T-helper 22 cell (primary cell): ENCODE data around the gene POLR3C.
A peak's percentile ranks its signal among the peaks of the same experiment; 100 is the strongest.
"Not testable (repeated sequence)": the region's sequence is repeated elsewhere in the genome, so short reads cannot be mapped to it uniquely, and the experiment has no call there.

Source experiments
- DNase-seq: peaks from one replicate; pipeline ENCODE4 v3.0.0-alpha.2; 2020; ENCODE audit warnings: low read depth

The POLR3C gene

DNA sequence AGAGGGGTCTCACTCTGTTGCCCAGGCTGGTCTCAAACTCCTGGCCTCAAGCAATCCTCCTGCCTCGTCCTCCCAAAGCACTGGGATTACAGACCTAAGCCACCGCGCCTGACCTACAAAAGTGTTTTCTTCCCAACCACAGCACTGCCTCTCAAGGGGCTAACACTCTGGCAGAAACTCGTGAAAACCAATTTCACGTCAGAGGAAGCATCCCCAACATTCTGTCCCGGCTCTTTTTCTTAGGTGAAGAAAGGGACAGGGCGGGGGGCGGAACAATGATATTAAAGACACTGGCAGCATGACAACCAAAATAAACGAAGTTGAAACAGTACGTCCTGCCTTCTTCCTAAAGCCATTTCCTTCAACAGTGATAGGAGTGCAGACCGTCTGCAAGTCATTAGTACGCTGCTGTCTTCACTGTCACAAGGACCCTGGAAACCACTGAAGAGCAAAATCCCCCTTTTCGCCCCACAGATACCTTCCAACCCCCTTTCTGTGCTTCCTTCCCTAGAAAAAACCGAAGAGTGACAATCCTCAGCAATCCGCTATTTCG, 1.1 kb upstream of the POLR3C start:
- DNase-seq = not testable (repeated sequence)

DNA sequence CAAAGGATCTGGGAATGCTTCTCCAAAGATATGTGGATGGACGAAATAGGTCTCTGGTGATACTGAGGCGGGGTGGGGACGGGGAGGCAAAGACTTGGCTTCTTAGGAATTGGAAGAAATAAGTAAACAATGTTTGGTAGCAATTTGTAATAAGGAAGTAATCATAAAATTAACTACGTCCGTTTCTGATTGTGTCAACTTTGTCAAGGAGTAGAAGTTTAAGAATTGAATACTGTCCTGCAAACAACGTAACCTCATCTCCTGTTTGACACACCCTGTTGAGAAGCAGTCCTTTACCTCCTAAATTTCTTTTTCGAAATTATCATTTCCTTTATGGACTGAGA, 471 bp downstream of the POLR3C start:
- no peak for DNase-seq

DNA sequence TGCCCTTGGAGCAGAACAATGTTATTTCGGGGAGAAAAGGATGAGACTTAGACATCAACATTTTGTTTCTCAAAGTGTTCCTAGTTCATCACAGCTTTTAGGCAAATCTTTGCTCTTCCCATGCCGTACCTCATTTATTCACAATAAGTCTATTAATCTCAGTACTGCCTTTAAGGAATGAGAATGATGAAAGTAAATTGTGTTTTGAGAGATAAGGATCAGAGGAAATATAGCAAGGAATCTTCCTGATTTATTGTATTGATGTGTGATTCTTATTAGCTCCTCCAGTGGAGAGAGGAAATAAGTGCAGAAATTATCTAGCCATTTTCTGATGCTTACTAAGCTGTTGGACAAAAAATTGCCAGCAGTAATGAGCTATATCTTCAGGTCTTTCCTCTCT, 2.0 kb downstream of the POLR3C start:
- DNase-seq = no peak

DNA sequence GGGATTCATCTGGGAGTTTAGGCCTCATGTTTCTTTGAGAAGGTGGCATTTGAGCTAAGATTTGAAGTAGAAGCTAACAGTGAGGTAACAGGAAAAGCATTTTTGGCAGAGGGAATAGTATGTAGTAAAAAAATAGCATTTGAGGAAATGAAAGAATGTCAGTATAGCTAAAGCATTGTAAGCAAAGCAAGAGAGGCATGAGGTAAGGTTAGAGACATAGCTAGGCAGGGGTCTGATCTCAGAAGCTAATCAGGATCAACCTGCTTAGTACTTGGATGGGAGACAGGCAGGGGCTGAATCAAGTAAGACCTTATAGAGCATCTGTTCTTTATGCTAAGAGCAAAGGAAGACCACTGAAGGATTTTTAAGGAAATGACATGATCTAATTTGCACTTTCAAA, 4.0 kb downstream of the POLR3C start:
- no peak for DNase-seq

DNA sequence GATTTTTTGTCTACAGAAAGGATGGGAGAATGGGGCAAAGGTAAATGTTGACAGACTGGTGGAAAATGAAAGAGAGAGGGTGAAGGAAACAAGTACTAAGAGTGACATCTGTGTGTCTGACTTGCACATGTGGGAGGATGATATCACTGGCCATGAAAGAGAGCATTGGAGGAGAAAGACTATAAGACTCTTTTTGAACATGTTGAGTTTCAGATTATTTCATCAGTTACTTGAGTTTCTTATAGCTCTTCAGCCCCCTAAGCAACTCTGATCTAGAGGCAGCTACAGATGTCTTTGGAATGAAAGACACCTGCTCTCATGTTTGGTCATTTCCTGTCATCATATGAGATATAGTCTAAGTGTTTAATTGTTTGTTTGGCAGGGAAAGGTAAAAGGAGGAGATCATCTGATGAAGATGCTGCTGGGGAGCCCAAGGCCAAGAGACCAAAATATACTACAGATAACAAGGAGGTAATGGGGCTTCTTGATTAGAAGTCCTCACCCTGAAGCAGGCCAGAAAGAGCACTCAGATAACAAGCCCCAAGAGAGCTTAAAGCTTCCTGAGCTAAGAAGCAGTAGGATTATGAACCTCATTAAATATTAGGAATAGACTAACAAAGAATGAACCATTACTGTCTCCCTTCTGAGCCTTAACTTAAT, 4.5 kb downstream of the POLR3C start:
- DNase-seq = no peak

DNA sequence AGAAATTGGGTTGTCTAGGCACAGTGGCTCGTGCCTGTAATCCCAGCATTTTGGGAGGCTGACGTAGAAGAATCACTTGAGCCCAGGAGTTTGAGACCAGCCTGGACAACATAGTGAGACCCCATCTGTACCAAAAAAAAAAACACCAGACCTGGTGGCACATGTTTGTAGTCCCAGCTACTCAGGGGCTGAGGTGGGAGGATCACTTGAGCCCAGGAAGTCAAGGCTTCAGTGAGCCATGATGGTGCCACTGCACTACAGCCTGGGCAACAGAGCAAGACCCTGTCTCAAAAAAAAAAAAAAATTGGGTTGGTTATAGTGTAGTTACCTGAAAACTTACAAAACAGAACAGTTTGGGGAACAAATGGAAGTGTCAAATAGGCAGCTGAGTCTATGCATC, 6.8 kb downstream of the POLR3C start:
- DNase-seq = not testable (repeated sequence)

DNA sequence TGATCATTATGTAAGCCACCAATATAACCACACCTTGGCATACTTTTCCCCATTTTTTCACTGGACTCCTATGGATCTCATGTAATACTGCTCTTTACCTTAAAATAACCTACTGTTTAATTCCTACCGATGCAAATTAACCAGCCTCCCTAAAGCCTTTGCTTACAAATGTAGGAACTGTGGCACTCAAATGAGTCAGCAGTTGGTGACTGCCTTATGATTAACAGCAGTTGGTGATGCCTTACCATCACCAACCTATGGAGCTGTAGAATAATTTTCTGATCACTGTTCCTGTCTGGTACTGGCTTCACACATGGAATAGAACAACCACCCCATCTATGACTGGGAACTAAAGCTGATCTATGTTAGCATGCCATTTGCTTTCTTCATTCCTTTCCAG, 13.7 kb downstream of the POLR3C start:
- DNase-seq = no peak

DNA sequence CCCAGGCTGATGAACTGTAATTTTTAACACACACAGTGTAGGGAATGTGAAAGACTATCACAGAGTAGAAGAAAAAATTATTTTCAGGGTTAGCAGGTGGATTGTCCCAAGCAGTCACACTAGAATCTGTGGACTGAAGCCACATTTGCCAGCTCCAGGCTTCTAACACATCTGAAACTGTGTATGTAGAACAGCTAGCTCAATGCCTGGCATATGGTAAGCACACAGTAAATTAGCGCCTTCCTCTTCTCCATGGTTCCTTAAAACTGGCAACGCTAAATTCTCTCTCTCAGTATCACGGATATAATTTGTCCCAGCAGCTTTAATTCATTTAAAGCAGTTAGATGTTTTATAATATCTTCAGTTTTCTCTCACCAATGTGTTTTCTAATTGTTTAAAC, 19.0 kb downstream of the POLR3C start:
- DNase-seq = no peak

DNA sequence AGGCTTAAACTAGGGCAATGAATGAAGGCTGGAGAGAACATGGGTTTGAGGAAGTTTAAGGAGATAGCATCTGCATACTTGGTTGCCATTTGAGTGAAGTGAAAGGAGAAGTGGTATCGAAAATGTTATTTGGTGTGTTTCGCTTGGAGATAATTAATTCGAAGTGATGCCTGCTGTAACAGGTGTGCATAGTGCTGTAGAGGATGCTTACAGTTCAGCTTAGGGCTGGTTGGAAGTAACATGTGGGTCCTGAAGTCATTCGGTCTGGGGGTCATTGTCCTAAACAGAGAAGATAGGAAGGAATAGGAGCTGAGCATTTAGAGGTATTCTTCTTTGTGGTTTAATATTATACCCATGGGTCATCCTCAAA, 21.1 kb downstream of the POLR3C start:
- no peak for DNase-seq

DNA sequence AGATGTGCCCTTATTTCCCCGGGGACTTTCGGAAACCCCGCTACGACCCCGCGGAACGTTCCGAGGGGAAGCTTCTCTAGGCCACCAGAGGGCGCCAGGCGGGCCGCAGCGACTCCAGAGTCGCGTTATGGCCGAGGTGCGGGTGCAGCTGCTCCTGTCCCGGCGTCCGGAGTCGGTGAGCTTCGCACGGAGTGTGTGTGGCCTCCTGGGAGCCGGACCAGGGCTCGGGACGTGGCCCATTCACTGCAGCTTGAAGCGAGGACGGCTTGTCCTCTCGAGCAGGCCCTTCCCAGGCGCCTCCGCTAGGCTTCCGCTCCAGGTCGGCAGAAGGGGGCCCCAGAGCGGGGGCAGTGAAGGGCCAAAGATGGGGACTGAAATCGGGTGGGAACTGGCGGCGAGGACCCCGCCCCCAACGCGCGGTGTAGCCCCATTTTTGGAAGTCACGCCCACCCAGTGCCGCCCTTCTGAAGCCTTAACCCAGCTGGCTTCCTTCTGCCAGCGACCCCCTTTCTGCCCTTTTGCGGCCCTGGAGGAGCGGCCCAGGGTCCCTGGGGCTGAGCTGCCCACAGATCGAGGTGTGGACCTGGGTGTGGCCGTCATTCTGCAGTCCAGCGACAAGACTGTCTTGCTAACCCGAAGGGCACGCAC, 21.6 kb downstream of the POLR3C start, which contains the start of gene NUDT17:
TSS of gene NUDT17 (plus strand) at position 117 of the 648 bp plus-strand sequence. CDS start at position 128, 11 bp downstream.
- peak; percentile 53 for DNase-seq

DNA sequence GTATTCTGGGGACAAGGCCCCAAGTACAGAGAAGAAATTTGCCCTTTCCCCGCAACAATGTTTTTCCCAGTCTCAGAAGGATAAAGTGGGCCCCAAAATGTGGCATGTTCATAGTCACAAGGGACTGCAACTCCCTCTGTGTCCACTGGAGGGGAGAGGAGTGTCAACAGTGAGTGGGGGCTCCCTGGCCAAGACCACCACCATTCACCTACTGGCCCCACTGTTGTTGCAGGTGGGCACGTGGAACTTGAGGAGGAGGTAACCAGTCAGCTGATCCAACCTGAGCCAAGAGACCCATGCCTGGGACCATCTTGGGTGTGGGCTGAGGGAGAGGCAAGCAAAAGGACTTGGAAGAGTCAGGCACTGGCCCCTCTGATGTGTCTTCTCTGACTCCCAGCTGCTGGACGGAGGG, 22.2 kb downstream of the POLR3C start:
- DNase-seq = no peak

DNA sequence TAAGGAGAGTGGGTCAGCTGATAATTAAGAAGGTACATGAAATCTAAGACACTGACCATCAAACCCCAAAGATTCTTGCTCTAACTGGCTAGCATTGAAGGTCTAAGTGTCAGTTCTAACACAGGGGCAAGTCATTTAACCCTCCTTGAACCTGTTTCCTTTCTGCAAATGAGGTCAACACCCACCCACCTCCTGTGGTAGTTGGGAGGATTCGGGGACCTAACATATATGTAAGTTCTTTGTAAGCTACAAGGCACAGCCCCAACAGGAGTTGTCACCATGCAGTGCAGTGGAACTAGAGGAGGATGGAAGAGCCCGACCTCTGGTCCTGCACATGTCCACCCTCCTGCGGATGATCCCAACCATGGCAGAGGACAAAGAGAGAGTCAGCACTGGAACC, 23.8 kb downstream of the POLR3C start:
- no peak for DNase-seq

DNA sequence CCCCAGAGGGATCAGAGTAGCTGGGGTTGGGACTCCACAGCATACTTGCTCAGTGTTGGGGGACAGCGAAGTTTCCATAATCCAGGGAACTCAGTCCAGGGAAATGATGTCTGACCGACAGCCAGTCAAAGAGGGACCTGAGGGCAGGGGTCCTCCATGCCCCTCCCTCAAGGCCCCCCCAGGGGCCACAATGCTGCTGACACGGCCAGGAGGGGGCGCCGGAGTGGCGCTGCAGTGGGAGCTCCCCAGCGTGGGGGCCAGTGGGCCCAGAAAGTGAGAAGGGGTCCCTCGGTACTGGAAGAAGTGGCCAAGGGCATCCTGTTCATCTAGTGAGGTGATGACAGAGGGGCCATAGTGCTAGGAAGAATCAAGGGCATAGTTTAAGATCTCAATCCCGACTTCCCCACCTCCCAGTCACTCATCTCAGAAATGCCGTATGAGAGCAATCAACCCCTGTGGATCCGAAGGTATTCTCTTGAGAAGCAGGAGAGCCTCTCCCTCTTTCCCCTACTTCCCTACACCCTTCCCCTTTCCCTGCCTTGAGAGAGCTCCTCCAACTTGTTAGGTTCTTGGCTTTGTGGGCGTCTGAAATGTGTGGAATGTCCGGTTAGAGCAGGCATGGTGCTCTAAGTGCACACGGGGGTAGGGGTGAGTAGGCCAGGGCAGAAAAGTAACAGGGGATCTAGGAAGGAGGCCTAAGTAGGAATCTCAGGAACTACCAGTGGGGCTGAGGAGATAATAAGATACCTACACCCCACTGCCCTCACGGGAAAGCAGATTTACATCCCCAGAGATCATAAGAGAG, 25.6 kb downstream of the POLR3C start:
- no peak for DNase-seq

DNA sequence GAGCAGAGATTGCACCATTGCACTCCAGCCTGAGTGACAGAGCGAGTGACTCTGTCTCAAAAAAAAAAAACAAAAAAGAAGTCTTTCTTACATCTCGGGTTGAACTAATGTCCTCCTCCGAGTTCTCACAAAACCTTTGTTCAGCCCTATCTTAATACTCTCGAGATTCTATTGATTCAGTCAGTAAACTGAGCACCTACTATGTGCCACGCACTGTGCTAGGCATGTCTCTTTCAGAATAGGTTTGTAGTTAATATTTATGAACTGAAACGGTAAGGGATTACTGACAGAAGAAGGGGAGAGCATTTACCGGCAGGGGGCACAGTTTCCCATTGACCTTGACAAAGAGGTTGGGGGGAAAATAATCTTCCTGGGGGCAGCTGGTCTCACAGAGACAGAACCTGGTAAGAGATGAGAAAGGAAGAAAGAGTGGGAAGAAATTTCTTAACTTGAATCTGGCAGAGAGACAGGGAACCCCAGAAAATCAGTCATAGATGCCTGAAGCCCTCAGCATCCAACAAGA, 31.5 kb downstream of the POLR3C start:
- DNase-seq = no peak

DNA sequence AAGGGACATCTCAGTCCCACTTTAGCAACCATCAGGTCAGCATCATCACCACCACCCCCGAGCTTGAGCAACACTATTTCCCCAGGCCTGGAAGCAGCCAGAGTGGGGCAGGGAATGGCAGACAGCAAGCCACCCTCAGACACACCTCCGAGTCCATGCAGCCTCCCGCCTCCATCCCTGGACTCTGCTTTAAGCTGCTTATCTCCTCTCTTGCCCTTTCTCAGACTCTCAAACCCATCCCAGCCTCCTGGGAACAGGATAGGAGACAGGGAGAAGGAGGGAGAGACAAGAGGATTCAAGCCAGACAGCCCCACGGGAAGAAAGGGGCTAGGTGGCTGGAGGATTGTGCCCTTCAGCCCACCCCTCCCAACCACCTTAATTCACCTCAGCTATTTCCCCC, 33.2 kb downstream of the POLR3C start:
- no peak for DNase-seq

DNA sequence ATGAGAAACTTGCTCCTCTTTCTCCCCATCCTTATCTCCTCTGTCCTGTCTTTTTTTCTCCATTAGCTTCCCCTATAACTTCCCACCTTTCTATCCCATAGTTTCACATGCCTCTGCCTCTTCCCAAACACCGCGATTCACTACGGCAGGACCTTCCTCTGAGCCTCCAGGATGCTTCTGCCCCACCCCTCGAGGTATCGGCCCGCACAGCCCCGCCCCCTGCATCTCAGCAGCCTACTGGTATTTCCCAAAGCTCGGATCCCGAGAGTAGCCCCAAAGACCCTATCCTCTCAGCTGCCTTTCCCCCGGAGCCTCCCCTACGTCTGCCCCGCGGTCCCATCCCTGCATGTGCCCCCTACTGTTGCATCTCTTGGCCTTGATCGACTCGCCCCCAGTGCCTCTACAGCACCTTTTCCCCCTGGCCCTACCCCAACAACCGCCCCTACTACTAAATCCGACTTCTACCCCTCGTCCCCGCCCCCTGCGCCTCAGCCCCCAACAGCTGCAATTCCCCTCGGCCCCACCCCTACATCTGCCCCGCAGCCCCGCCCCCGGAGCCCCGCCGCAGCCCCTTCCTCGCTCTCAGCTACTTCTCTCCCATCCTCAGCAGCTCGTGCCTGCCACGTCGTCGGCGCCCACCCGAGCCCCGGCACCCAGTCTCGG, 34.4 kb downstream of the POLR3C start:
- peak; percentile 67 for DNase-seq

DNA sequence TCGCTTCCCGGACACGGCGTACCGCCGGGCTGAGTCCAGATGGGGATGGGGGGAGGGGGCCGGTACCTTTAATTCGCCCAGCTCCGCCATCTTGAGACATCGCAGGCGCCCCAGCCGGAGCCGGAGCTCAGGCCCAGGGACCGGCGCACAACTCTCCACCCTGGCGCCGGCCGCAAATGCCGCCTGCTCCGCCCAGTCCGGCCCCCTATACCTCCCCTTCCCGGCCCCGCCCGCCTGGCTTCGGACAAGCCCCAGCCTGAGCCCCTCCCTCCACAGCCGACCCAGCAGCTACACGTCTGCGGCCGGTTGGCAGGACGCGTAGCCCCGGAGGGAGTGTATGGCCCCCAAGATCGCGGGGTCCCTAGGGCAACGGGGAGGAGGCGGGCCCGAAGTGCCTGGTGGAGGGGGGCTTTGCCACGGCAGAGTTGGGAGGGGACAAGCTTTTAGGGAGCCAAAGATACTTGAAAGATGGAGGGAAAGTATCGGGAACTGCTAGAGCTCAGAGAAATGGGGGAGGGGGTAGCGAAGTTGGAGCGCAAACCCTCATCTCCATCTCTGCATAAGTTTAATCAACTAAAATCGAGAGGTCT, 35.0 kb downstream of the POLR3C start, which contains the start of gene PIAS3:
TSS of gene PIAS3 (minus strand) at position 181 of the 590 bp plus-strand sequence. CDS start at position 90, 91 bp downstream.
- peak; percentile 77 for DNase-seq

DNA sequence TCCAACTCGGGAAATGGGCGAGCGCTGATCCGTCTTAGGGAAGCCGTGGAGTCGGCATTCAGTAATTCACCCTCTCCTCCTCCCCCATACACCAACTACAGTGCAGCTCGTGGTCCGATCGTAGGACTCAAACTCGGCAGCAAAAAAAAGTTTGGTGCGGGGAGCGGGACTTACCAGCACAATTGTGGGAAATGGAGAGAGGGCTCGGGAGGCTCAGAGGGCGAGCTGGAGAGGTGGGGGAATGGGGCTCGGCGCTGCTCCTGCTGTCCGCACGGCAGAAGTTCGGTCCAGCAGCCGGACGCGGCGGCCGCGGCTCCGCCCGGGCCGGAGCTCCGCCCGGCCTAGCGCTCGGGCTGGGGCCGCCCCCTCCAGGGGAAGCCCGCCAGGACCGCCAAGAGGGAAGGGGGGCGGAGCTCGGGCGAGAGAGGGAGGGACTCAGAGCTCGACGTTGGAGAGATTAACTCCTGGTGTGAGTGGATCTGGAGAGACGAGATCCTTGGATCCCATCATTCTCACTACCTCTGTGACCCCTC, 35.6 kb downstream of the POLR3C start:
- DNase-seq = peak; percentile 68

DNA sequence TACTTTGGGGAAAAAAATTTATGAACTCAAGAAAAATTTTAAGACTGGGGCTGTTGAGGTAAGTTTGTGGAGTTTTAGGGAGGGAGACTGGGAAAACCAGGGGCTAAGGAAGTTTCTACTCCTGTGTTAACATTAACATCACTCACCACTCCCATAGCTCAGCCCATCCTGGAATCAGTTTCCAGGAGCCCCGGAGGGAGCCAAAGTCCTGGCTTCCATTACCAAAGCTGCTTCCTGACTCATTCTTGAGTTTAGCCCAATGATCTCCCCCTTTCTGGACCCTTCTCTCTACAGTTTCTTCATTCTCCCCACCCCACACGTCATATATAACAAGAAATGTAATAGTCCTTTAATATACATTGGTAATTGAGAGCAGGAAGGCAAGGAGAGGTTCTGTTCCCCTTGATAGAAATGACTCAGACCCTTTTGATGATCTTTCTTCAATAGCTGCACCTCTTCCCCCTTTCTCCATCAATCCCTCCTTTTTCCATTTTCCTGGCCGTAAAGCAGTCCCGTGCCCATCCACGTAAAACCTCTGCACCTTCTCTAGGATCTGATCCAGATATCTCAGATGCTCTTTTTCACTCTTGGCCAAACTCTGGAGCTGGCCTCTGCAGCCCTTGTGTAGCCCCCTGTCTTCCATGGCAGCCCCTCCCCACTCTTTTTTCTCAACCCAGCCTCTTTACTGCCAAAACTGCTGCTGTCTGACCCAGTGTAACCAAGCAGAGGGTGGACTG, 39.5 kb downstream of the POLR3C start:
- DNase-seq = no peak

DNA sequence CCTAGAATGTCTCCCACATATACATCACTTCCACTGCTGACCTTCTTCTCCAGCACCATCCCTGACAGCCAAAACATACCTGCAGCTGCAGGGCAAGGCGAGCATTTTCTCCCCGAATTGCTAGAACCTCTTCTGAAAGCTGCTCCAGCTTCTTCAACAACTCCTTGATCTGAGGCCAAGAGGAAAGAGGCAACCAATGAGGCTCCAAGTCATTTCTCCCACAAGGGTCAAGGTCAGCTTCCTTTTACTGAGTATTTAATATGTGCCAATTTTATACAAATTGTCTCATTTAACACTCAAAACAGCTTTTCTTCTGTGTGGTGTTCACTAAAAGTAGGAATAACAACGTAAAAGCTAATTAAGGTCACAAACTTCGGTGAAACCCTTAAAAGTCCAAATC, 44.2 kb downstream of the POLR3C start:
- no peak for DNase-seq
